Epithelial cell of proximal tubule (primary cell): ENCODE measurements around the gene IFNA16. TPM values are rescaled to one million over a fixed set of nuclear protein-coding genes. Genes with fewer than 3 reads are reported as not detected.
"Not testable (repeated sequence)": the region's sequence is repeated elsewhere in the genome, so short reads cannot be mapped to it uniquely, and the experiment has no call there.

ENCODE experiments used
- DNase-seq: peaks from one replicate; pipeline ENCODE4 v3.0.0-alpha.2; 2011; ENCODE audit warnings: low read depth
- H3K4me3 ChIP-seq: 2 replicates; pipeline ENCODE4 v1.5.1; 2011; ENCODE audit warnings: low read depth, mild to moderate bottlenecking, low read length
- total RNA-seq: library from RNA; depleted of rRNA; stranded (reverse); fragments of >200 nt; gene quantifications from 2 replicates; pipeline ENCODE4 v1.2.3, GENCODE V29; 2015
- TF ChIP-seq, protein P1 (sequence below): conservative IDR thresholded peaks from 2 replicates; pipeline ENCODE4 v1.5.1; 2012; ENCODE audit warnings: low read depth, mild to moderate bottlenecking, low read length

The IFNA16 gene
- total RNA-seq, 1 donor from 2014 or later: not detected

DNA sequence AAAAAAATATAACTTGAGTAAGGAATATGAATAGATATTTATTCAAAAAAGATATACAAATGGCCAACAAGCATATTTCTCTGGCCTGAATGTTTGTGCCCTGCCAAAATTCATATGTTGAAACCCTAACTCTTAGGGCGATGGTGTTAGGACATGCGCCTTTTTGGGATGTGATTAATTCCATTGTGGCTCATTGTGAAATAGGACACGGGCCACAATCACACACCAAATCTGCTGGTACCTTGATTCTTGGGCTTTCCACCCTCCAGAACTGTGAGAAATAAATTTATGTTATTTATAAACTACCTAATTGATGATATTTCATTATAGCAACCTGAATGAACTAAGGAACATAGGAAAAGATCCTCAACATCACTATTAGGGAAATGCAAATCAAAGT lies 45.0 kb downstream of the IFNA16 start:
- DNase-seq: no peak
- H3K4me3 ChIP-seq: no peak overlapping the region
- TF ChIP-seq, protein P1, sequence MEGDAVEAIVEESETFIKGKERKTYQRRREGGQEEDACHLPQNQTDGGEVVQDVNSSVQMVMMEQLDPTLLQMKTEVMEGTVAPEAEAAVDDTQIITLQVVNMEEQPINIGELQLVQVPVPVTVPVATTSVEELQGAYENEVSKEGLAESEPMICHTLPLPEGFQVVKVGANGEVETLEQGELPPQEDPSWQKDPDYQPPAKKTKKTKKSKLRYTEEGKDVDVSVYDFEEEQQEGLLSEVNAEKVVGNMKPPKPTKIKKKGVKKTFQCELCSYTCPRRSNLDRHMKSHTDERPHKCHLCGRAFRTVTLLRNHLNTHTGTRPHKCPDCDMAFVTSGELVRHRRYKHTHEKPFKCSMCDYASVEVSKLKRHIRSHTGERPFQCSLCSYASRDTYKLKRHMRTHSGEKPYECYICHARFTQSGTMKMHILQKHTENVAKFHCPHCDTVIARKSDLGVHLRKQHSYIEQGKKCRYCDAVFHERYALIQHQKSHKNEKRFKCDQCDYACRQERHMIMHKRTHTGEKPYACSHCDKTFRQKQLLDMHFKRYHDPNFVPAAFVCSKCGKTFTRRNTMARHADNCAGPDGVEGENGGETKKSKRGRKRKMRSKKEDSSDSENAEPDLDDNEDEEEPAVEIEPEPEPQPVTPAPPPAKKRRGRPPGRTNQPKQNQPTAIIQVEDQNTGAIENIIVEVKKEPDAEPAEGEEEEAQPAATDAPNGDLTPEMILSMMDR: no peak

GRCh38 chr9:21171351-21171750 lies 45.8 kb downstream of the IFNA16 start:
- DNase-seq: no peak
- TF ChIP-seq, protein P1: no peak
- H3K4me3 ChIP-seq: no peak overlapping the region

GRCh38 chr9:21166560-21166959 lies 50.6 kb downstream of the IFNA16 start, which contains the start of gene IFNA21:
Gene IFNA21, minus strand, starts transcription at chr9:21166660. Its CDS starts 48 bp downstream, at chr9:21166612.
- DNase-seq, H3K4me3 ChIP-seq: not testable (repeated sequence)

Other genes with a start within 250 kb of the IFNA16 start
- gene HACD4, start 185.7 kb downstream of the IFNA16 start, total RNA-seq: 2.0 and 3.5 TPM in 2 replicates
- not detected in 2 replicates for gene IFNB1, start 139.4 kb downstream of the IFNA16 start, total RNA-seq
- gene IFNW1, start 75.5 kb downstream of the IFNA16 start, total RNA-seq: not detected in 2 replicates
- gene IFNA21, start 50.7 kb downstream of the IFNA16 start, total RNA-seq: not detected in 2 replicates
- gene IFNA4, start 29.7 kb downstream of the IFNA16 start, total RNA-seq: not detected in 2 replicates
- gene IFNA7, start 15.1 kb downstream of the IFNA16 start, total RNA-seq: not detected in 2 replicates
- not detected in 2 replicates for gene IFNA10, start 10.2 kb downstream of the IFNA16 start, total RNA-seq
- gene IFNA17, start 10.9 kb upstream of the IFNA16 start, total RNA-seq: not detected in 2 replicates
- not detected in 2 replicates for gene IFNA14, start 22.7 kb upstream of the IFNA16 start, total RNA-seq
- gene IFNA5, start 88.0 kb upstream of the IFNA16 start, total RNA-seq: not detected in 2 replicates
- gene KLHL9, start 118.1 kb upstream of the IFNA16 start, total RNA-seq: 13.1 and 16.8 TPM in 2 replicates
- not detected in 2 replicates for gene IFNA6, start 133.6 kb upstream of the IFNA16 start, total RNA-seq
- not detected in 2 replicates for gene IFNA13, start 150.7 kb upstream of the IFNA16 start, total RNA-seq
- gene IFNA2, start 168.1 kb upstream of the IFNA16 start, total RNA-seq: not detected in 2 replicates
- gene IFNA8, start 191.8 kb upstream of the IFNA16 start, total RNA-seq: not detected in 2 replicates
- not detected in 2 replicates for gene IFNA1, start 223.1 kb upstream of the IFNA16 start, total RNA-seq